Measurements from ENCODE around the gene THBS1. TPM values are rescaled to one million over a fixed set of nuclear protein-coding genes. Genes with fewer than 3 reads are reported as not detected.

The THBS1 gene
- total RNA-seq, 2 donors from 2014 or later: 13.0 to 99.9 TPM

- peak; percentile 94 for ATAC-seq
- H3K4me3 Mint-ChIP-seq: peak overlapping the region; percentile 91
- DNase-seq: peak; percentile 79 to 91 (median 82)
- no peaks in the 10 kb centered on the region for H3K9me3 ChIP-seq (ENCODE audit: control insufficient read depth, low read length, poor library complexity, severe bottlenecking)
- H3K27me3 Mint-ChIP-seq: peaks cover 37% of the 10 kb centered on the region
- peaks cover 16% of the 10 kb centered on the region for H3K4me1 Mint-ChIP-seq
- peak overlapping the region; percentile 2 for H3K27ac Mint-ChIP-seq
- H3K36me3 Mint-ChIP-seq (ENCODE audit: low read depth): peaks cover 8% of the 10 kb centered on the region
Observed at GRCh38 chr15:39580117-39580484, 778 bp upstream of the THBS1 start.

DNA sequence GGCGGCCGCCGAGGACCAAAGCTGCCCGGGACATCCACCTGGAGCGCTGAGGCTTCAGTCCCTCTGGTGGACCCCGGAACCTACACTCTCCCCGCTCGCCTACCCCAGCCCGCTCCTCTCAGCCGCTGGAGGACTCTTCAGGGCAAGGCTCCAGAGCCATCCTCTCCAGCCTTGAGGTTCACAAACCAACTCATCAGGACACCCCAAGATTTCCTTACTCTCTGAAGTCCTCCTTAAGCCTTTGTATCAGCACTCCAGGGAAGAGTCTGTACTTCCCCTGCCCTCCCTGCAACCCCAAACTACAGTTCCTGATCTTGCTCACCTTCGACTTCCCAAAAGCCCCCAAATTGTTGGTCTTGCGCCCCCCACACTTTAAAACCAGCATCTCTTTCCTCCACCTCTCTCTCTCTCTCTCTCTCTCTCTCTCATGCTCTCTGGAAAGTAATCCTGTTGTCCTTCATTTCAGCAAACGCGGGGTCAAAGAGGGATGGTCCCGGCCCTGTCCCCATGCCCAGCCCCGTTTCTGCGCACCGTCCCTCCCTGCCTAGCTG lies 438 bp downstream of the THBS1 start:
- Mint-ChIP-seq H3K4me3 (peak overlapping the region; percentile 91), H3K36me3 (ENCODE audit: low read depth) (peaks cover 8% of the 10 kb centered on the region), H3K27me3 (peaks cover 28% of the 10 kb centered on the region), H3K27ac (peak overlapping the region; percentile 78), H3K4me1 (peaks cover 26% of the 10 kb centered on the region)
- no peaks in the 10 kb centered on the region for H3K9me3 ChIP-seq (ENCODE audit: control insufficient read depth, low read length, poor library complexity, severe bottlenecking)
- DNase-seq (no peak), ATAC-seq (no peak)

DNA sequence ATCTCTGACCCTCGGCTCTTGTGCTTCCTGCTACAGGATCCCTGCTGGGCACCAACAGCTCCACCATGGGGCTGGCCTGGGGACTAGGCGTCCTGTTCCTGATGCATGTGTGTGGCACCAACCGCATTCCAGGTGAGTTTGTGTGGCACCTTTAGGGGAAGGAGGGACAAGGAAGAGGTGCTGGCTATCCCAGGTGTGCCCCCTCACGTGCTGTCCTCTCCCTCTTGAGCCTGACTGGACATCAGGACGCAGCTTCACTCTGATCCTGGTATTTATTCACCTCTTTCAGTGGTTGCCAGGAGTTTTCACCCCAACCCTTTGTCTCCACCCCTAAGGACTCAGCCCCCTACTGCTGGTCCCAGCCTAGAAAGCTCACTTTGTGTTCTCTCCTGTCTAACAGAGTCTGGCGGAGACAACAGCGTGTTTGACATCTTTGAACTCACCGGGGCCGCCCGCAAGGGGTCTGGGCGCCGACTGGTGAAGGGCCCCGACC lies 960 bp downstream of the THBS1 start:
- Mint-ChIP-seq H3K4me1 (peaks cover 26% of the 10 kb centered on the region), H3K27ac (peak overlapping the region; percentile 78), H3K27me3 (peaks cover 23% of the 10 kb centered on the region), H3K4me3 (peak overlapping the region; percentile 91), H3K36me3 (ENCODE audit: low read depth) (peaks cover 6% of the 10 kb centered on the region)
- no peak for ATAC-seq
- no peak for DNase-seq
- no peaks in the 10 kb centered on the region for H3K9me3 ChIP-seq (ENCODE audit: control insufficient read depth, low read length, poor library complexity, severe bottlenecking)

- Mint-ChIP-seq H3K27ac (peak overlapping the region; percentile 78), H3K27me3 (peaks cover 19% of the 10 kb centered on the region), H3K4me3 (peak overlapping the region; percentile 91), H3K4me1 (peaks cover 26% of the 10 kb centered on the region), H3K36me3 (ENCODE audit: low read depth) (peaks cover 6% of the 10 kb centered on the region)
- no peak for ATAC-seq
- DNase-seq: no peak
- no peaks in the 10 kb centered on the region for H3K9me3 ChIP-seq (ENCODE audit: control insufficient read depth, low read length, poor library complexity, severe bottlenecking)
Observed at GRCh38 chr15:39582286-39582976, 1.6 kb downstream of the THBS1 start.

DNA sequence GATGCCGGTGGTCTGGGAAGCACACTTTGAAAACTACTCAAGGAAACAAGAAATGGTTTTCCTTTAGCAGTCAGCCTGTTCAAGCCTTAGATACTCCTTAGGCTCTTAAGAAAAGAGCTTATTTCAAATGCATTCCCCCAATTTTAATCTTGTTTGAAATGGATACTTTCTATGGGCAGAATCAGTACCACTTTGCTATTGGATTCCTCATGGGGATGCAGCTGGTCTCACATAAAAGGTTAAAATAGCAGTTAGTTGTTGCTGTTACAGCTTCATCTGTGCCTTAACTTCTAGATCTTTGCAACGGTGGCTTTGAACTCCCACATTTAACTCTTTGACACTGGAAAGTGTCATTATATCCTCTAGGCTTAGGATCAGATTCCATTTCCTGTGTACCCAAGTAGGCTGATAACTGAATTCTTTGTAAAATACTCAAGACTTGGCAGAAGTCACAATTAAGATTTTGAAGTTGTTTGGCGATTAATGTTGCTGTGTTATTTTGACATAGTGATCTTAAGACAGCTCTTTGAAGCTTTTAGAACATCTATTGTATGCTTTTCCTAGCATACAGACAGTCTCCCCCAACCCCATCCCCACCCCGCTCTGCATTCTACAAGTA lies 2.2 kb downstream of the THBS1 start:
- H3K4me3 Mint-ChIP-seq: no peak overlapping the region

GRCh38 chr15:39583596-39584265 lies 2.9 kb downstream of the THBS1 start:
- no peak overlapping the region for H3K4me3 Mint-ChIP-seq
- H3K9me3 ChIP-seq (ENCODE audit: control insufficient read depth, low read length, poor library complexity, severe bottlenecking): no peaks in the 10 kb centered on the region
- H3K27me3 Mint-ChIP-seq: peaks cover 19% of the 10 kb centered on the region
- no peak overlapping the region for H3K27ac Mint-ChIP-seq
- H3K36me3 Mint-ChIP-seq (ENCODE audit: low read depth): peaks cover 6% of the 10 kb centered on the region
- ATAC-seq (no peak), DNase-seq (no peak)
- peaks cover 26% of the 10 kb centered on the region for H3K4me1 Mint-ChIP-seq

More for the DNA sequence above, 2.2 kb downstream of the THBS1 start:
- no peak overlapping the region for H3K27ac Mint-ChIP-seq
- DNase-seq: no peak
- peaks cover 6% of the 10 kb centered on the region for H3K36me3 Mint-ChIP-seq (ENCODE audit: low read depth)
- ATAC-seq: no peak
- peaks cover 19% of the 10 kb centered on the region for H3K27me3 Mint-ChIP-seq
- H3K9me3 ChIP-seq (ENCODE audit: control insufficient read depth, low read length, poor library complexity, severe bottlenecking): no peaks in the 10 kb centered on the region
- H3K4me1 Mint-ChIP-seq: peaks cover 26% of the 10 kb centered on the region

GRCh38 chr15:39584266-39584659 lies 3.4 kb downstream of the THBS1 start:
- DNase-seq (no peak), ATAC-seq (no peak)
- H3K36me3 Mint-ChIP-seq (ENCODE audit: low read depth): peaks cover 6% of the 10 kb centered on the region
- peaks cover 14% of the 10 kb centered on the region for H3K27me3 Mint-ChIP-seq
- no peaks in the 10 kb centered on the region for H3K9me3 ChIP-seq (ENCODE audit: control insufficient read depth, low read length, poor library complexity, severe bottlenecking)
- no peak overlapping the region for H3K27ac Mint-ChIP-seq
- H3K4me3 Mint-ChIP-seq: no peak overlapping the region
- H3K4me1 Mint-ChIP-seq: peaks cover 24% of the 10 kb centered on the region

GRCh38 chr15:39584662-39585388 lies 3.9 kb downstream of the THBS1 start:
- Mint-ChIP-seq H3K4me1 (peaks cover 23% of the 10 kb centered on the region), H3K27me3 (peaks cover 9% of the 10 kb centered on the region), H3K4me3 (no peak overlapping the region), H3K27ac (peak overlapping the region; percentile 51), H3K36me3 (ENCODE audit: low read depth) (peaks cover 6% of the 10 kb centered on the region)
- no peaks in the 10 kb centered on the region for H3K9me3 ChIP-seq (ENCODE audit: control insufficient read depth, low read length, poor library complexity, severe bottlenecking)
- ATAC-seq (no peak), DNase-seq (no peak)

DNA sequence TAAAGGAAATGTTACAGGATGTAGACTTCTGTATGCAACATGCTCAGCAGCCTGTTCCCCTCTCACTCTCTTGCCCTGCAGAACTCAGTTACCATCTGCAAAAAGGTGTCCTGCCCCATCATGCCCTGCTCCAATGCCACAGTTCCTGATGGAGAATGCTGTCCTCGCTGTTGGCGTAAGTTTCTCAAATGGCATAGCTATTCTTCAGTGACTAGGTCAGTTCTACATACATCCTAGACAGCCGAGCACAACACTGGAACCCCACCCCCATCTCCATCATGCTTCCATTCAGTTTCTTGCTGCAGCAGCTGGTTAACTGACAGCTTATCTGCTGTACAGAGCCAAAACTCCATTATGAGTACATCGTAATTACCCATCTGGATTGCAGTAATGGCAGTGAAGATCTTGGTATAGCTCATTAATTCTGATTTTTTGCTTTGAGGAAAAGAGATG lies 4.5 kb downstream of the THBS1 start:
- ATAC-seq (no peak), DNase-seq (no peak)
- H3K4me3 Mint-ChIP-seq: no peak overlapping the region
- peaks cover 6% of the 10 kb centered on the region for H3K36me3 Mint-ChIP-seq (ENCODE audit: low read depth)
- H3K4me1 Mint-ChIP-seq: peaks cover 22% of the 10 kb centered on the region
- H3K27me3 Mint-ChIP-seq: peaks cover 9% of the 10 kb centered on the region
- H3K27ac Mint-ChIP-seq: peak overlapping the region; percentile 51
- no peaks in the 10 kb centered on the region for H3K9me3 ChIP-seq (ENCODE audit: control insufficient read depth, low read length, poor library complexity, severe bottlenecking)

DNA sequence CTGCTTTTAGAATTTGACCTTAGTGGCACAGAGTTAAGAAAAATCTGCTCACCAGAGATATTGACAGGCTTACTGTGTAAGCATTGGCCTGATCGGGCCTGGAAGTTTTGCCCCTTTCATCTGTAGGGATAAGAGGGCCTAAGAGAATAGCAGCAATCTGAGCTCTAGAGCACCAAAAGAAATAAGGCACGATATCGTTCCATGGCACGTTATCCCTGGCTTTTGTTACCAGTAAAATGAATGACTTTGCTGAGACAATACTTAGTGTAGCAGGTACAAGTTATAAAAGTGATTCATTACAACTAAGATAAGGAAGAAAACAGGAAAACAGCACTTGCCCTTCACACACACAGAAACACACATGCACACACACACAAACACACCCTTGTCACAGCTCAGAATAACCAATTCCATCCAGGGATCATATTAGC lies 5.0 kb downstream of the THBS1 start:
- Mint-ChIP-seq H3K4me1 (peaks cover 22% of the 10 kb centered on the region), H3K4me3 (no peak overlapping the region), H3K27ac (no peak overlapping the region), H3K36me3 (ENCODE audit: low read depth) (peaks cover 6% of the 10 kb centered on the region), H3K27me3 (peaks cover 9% of the 10 kb centered on the region)
- H3K9me3 ChIP-seq (ENCODE audit: control insufficient read depth, low read length, poor library complexity, severe bottlenecking): no peaks in the 10 kb centered on the region
- DNase-seq: no peak
- no peak for ATAC-seq

DNA sequence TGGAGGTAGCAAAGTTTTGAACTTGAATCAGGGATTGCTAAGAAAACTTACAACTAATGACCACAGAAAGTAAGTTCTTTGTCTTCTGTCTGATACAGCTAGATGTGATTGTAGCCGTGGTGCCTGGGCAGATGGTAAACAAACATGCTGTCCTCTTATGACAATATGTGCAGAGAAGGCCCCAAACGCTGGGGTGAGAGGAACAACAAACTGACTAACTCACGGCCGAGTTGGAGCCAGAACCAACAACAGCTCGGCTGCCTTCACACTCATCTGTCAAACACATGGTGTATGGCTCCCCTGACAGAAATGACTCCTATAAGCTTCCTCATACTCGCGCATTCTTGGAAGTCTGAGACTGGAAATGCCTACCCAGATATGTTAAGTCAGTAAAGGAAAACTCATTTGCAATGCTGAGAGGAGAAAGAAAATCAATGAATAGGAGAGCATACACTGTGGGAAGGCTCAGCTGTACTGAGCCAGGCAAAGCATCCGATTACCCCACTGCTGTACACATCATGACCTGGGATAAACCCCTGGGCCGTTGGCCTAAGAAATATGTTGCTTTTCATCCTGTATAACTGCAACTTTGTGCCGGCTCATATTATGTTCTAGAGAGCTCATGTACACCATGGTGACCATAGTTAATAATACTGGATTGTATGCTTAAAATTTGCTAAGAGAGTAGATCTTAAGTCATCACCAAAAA lies 5.7 kb downstream of the THBS1 start:
- no peaks in the 10 kb centered on the region for H3K9me3 ChIP-seq (ENCODE audit: control insufficient read depth, low read length, poor library complexity, severe bottlenecking)
- Mint-ChIP-seq H3K4me3 (no peak overlapping the region), H3K27ac (peak overlapping the region; percentile 21), H3K27me3 (peaks cover 3% of the 10 kb centered on the region), H3K4me1 (peaks cover 20% of the 10 kb centered on the region), H3K36me3 (ENCODE audit: low read depth) (peaks cover 8% of the 10 kb centered on the region)
- DNase-seq (no peak), ATAC-seq (no peak)

DNA sequence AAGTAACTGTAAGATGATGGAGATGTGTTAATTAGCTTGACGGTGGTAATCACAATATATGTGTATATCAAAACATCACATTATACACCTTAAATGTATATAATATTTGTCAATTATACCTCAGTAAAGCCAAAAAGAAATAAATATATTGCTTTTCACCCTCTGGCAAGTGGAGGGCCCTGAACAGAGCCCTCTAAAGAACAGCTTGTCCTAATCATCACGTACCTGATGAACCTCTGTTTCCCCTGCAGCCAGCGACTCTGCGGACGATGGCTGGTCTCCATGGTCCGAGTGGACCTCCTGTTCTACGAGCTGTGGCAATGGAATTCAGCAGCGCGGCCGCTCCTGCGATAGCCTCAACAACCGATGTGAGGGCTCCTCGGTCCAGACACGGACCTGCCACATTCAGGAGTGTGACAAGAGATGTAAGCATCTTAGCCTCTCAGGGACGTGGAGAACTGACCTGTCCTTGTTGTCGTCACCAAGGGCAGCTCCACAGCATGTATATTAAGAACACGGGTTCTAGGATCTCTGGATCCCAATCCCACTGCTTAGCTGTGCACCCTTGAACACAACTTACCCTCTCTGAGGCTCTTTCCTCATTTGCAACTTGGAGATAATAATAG lies 6.3 kb downstream of the THBS1 start:
- DNase-seq (no peak), ATAC-seq (no peak)
- peaks cover 6% of the 10 kb centered on the region for H3K36me3 Mint-ChIP-seq (ENCODE audit: low read depth)
- peaks cover 16% of the 10 kb centered on the region for H3K4me1 Mint-ChIP-seq
- no peaks in the 10 kb centered on the region for H3K27me3 Mint-ChIP-seq
- H3K9me3 ChIP-seq (ENCODE audit: control insufficient read depth, low read length, poor library complexity, severe bottlenecking): no peaks in the 10 kb centered on the region
- peak overlapping the region; percentile 21 for H3K27ac Mint-ChIP-seq
- H3K4me3 Mint-ChIP-seq: no peak overlapping the region

Data from T-helper 17 cell (primary cell).